NCI-H2196 treated with DMSO at 0.1 percent for 48 hours (cell line): ENCODE results near the gene KDM2B.

ENCODE experiments used
- DNase-seq: peaks from one replicate; lab custom pipeline; 2025; ENCODE audit not compliant: unreplicated experiment; lab: John Stamatoyannopoulos, UW

KDM2B gene

GRCh38 chr12:121580959-121581685 is at the start of gene KDM2B:
Gene KDM2B (minus strand): TSS chr12:121581023. CDS start chr12:121580911, 112 bp downstream.
- no peak for DNase-seq

- no peak for DNase-seq
These were observed 47.7 kb upstream of the KDM2B start for GRCh38 chr12:121628536-121628935.

- no peak for DNase-seq
These were observed 47.2 kb upstream of the KDM2B start for GRCh38 chr12:121628037-121628436.

GRCh38 chr12:121626853-121627640 is 46.2 kb upstream of the KDM2B start:
- no peak for DNase-seq

GRCh38 chr12:121626087-121626852 is 45.4 kb upstream of the KDM2B start, which contains the start of gene ORAI1:
Gene ORAI1 (plus strand): TSS chr12:121626530.
- peak; percentile 87 for DNase-seq

- no peak for DNase-seq
These were observed 39.6 kb upstream of the KDM2B start for GRCh38 chr12:121620333-121620891.

GRCh38 chr12:121618659-121619233 is 37.9 kb upstream of the KDM2B start:
- DNase-seq: no peak

GRCh38 chr12:121614872-121615467 is 34.1 kb upstream of the KDM2B start:
- DNase-seq: no peak

GRCh38 chr12:121613462-121613861 is 32.6 kb upstream of the KDM2B start:
- no peak for DNase-seq

GRCh38 chr12:121611306-121611705 is 30.5 kb upstream of the KDM2B start:
- DNase-seq: no peak

- no peak for DNase-seq
These were observed 29.7 kb upstream of the KDM2B start for GRCh38 chr12:121610239-121611149.

- no peak for DNase-seq
These were observed 27.5 kb upstream of the KDM2B start for GRCh38 chr12:121608301-121608700.

- no peak for DNase-seq
These were observed 22.8 kb upstream of the KDM2B start for GRCh38 chr12:121603581-121603980.

- DNase-seq: no peak
These were observed 21.9 kb upstream of the KDM2B start for GRCh38 chr12:121602766-121603165.

GRCh38 chr12:121600702-121601336 is 20.0 kb upstream of the KDM2B start:
- DNase-seq: no peak

GRCh38 chr12:121596526-121596925 is 15.7 kb upstream of the KDM2B start:
- no peak for DNase-seq

- no peak for DNase-seq
These were observed 14.7 kb upstream of the KDM2B start for GRCh38 chr12:121595520-121595919.

- no peak for DNase-seq
These were observed 11.5 kb upstream of the KDM2B start for GRCh38 chr12:121592320-121592719.
